ENCODE results near the gene MTRR. TPM values are rescaled to one million over a fixed set of nuclear protein-coding genes. Genes with fewer than 3 reads are reported as not detected.
"Not testable (repeated sequence)": the region's sequence is repeated elsewhere in the genome, so short reads cannot be mapped to it uniquely, and the experiment has no call there.

Gene MTRR
- total RNA-seq, 4 donors from 2014 or later: 34.3 to 48.0 (median 41.8) TPM

DNA sequence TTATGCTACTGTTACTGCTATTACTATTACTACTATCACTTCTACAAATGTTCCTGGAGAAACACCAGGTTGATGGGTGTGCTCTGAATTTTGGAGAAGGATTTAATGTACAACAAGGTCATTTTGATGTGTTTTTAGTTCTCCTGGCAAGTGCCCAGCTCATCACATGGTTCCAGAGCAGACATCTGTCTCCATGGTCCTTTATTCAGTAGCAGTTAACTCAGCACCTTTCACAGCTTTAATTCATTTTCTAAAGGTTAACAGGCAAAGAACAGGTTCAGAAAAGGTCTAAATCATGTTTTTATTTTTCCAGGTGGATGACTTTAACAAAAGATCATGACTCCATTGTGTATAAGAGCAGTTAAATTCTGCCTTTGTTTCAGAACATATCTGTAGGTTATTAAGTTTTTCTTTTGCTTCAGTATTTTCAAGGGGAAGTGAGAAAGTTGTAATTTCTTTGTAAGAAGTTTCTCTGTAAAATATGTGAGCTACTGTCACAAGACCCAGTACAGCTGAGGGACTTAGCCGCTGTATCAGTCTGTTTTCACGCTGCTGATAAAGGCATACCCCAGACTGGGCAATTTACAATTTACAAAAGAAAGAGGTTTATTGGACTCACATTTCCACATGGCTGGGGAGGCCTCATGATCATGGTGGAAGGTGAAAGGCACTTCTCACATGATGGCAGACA, 41.9 kb downstream of the MTRR start:
- H3K27me3 ChIP-seq: no peaks in the 10 kb centered on the region
- peaks cover 0 to 53% (median 0%) of the 10 kb centered on the region in 3 donors for H3K36me3 ChIP-seq
- no peak for DNase-seq (ENCODE audit: low spot score in 2 of 2)
- 75 to 80% methylated on average over 2 of the region's 2 CpGs for WGBS, 2 donors
- no peak overlapping the region for H3K4me3 ChIP-seq
- TF ChIP-seq EP300 (IDR thresholded peaks at IDR 0.05) (no peak), POLR2A (IDR thresholded peaks at IDR 0.05) (no peak)
- TF ChIP-seq, protein P1, sequence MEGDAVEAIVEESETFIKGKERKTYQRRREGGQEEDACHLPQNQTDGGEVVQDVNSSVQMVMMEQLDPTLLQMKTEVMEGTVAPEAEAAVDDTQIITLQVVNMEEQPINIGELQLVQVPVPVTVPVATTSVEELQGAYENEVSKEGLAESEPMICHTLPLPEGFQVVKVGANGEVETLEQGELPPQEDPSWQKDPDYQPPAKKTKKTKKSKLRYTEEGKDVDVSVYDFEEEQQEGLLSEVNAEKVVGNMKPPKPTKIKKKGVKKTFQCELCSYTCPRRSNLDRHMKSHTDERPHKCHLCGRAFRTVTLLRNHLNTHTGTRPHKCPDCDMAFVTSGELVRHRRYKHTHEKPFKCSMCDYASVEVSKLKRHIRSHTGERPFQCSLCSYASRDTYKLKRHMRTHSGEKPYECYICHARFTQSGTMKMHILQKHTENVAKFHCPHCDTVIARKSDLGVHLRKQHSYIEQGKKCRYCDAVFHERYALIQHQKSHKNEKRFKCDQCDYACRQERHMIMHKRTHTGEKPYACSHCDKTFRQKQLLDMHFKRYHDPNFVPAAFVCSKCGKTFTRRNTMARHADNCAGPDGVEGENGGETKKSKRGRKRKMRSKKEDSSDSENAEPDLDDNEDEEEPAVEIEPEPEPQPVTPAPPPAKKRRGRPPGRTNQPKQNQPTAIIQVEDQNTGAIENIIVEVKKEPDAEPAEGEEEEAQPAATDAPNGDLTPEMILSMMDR (IDR thresholded peaks at IDR 0.05): no peak
- no peaks in the 10 kb centered on the region for H3K4me1 ChIP-seq
- peaks cover 0 to 48% (median 6%) of the 10 kb centered on the region in 4 donors for H3K9me3 ChIP-seq
- H3K27ac ChIP-seq: no peak overlapping the region

DNA sequence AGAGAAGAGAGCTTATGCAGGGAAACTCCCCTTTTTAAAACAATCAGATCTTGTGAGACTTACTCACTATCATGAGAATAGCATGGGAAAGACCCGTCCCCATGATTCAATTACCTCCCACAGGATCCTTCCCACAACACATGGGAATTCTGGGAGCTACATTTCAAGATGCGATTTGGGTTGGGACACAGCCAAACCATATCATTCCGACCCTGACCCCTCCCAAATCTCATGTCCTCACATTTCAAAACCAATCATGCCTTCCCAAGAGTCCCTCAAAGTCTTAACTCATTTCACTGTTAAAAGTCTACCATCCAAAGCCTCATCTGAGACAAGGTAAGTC, 42.5 kb downstream of the MTRR start:
- H3K27ac ChIP-seq; H3K4me1 ChIP-seq; DNase-seq (ENCODE audit: low spot score in 2 of 2); H3K4me3 ChIP-seq; H3K27me3 ChIP-seq: not testable (repeated sequence)
- H3K36me3 ChIP-seq: peaks cover 0 to 48% (median 0%) of the 10 kb centered on the region in 3 donors
- WGBS, 2 donors: 53 to 63% methylated on average over 3 of the region's 3 CpGs
- peaks cover 0 to 48% (median 6%) of the 10 kb centered on the region in 4 donors for H3K9me3 ChIP-seq

DNA sequence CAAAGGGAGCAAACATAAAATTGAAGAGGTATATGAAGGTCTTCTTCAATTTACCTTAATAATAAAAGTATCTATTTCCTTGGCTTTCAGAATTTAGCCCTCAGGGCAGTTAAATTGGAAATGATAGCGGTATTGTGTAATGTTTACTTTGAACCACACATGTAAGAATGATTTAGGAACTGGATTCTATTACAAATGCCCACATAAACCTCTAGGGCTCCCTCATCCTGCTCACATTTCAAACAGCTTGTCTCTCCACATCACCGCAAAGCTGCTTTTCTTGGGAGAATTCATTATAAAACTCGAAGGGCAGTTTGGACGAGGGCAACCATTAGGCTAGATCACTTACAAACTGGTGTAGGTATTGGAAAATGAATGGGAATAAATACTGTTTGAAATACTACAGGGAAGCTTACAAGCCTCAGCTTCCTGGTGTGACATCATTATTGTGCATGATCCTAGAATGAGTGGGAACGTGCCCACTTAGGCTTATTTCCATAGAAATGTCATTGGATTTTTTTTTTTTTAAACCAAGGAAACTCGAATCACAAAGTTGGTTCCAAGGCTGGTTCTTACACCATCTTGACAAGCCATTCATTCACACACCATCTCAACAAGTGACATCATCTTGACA, 47.3 kb downstream of the MTRR start:
- Histone ChIP-seq H3K4me1 (no peaks in the 10 kb centered on the region), H3K27me3 (no peaks in the 10 kb centered on the region), H3K9me3 (peaks cover 0 to 19% (median 0%) of the 10 kb centered on the region in 4 donors), H3K36me3 (peaks cover 0 to 10% (median 0%) of the 10 kb centered on the region in 3 donors), H3K27ac (no peak overlapping the region), H3K4me3 (no peak overlapping the region)
- TF ChIP-seq POLR2A (IDR thresholded peaks at IDR 0.05) (no peak), EP300 (IDR thresholded peaks at IDR 0.05) (no peak)
- TF ChIP-seq, protein P1 (IDR thresholded peaks at IDR 0.05): no peak
- WGBS, 2 donors: 74 to 75% methylated on average over 6 of the region's 6 CpGs
- DNase-seq (ENCODE audit: low spot score in 2 of 2): no peak

DNA sequence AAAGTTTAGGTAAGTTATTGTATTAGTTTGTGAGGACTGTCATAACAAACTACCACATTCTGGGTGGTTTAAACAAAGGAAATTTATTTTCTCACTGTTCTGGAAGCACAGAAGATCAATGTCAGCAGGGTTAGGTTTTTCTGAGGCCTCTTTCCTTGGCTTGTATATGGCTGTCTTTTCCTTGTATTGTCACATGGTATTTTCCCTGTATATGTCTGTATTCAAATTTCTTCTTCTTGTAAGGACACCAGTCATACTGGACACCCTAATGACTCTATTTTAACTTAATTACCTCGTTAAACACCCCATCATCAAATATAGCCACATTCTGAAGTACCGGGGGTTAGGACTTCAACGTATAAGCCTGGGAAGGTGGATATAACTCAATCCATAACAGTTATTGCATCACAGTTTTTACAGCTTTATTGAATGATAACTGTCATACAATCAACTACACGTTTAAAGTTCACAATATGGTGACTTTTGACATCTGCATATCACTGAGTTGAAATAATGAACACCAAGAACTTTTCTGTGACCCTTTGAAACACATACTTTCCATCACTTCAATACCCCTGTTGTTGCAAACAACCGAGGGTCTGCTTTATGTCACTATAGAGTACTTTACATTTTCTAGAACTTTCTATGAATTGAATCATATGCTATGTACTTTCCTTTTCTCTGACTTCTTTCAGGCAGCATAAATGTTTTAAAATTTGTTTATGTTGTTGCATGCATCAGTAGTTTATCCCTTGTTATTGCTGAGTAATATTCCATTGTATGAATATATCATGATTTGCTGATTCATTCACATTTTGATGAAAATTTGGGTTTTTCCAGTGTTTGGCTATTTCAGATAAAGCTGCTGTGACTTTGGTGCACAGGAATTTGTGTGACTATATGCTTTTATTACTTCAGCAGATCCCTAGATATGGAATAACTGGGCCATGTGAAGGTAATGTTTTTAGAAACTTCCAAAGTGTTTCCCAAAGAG, 48.5 kb downstream of the MTRR start:
- no peak for DNase-seq (ENCODE audit: low spot score in 2 of 2)

More for the DNA sequence above, 48.5 kb downstream of the MTRR start:
- WGBS, 2 donors: 47 to 51% methylated on average over 5 of the region's 5 CpGs
- H3K27me3 ChIP-seq: no peaks in the 10 kb centered on the region
- no peaks in the 10 kb centered on the region for H3K4me1 ChIP-seq
- no peaks in the 10 kb centered on the region for H3K36me3 ChIP-seq
- no peak overlapping the region for H3K4me3 ChIP-seq
- TF ChIP-seq POLR2A (IDR thresholded peaks at IDR 0.05): no peak
- no peak for TF ChIP-seq EP300 (IDR thresholded peaks at IDR 0.05)
- TF ChIP-seq, protein P1 (IDR thresholded peaks at IDR 0.05): no peak
- peaks cover 0 to 12% (median 0%) of the 10 kb centered on the region in 4 donors for H3K9me3 ChIP-seq
- H3K27ac ChIP-seq: no peak overlapping the region

Data from tibial nerve (tissue), 4 donors.